Duodenal mucosa (tissue), 2 donors: ENCODE data around the gene C1orf174.

Experiments used
- H3K27ac ChIP-seq: one replicate; pipeline ENCODE4 v1.7.0; 2013; ENCODE audit warnings: low read depth, low read length
- H3K27me3 ChIP-seq, 2 donors: one replicate each; pipeline ENCODE4 v1.7.0; 2013; ENCODE audit warnings: low read length in 2 of 2, control low read depth in 1 of 2; ENCODE audit not compliant: insufficient read depth in 2 of 2, control insufficient read depth in 1 of 2
- H3K36me3 ChIP-seq, 2 donors: one replicate each; pipeline ENCODE4 v1.7.0; 2013; ENCODE audit warnings: low read length in 2 of 2, control low read depth in 1 of 2; ENCODE audit not compliant: insufficient read depth in 2 of 2, control insufficient read depth in 1 of 2
- H3K4me1 ChIP-seq, 2 donors: one replicate each; pipeline ENCODE4 v1.7.0; 2013; ENCODE audit warnings: low read length in 2 of 2, control low read depth in 1 of 2; ENCODE audit not compliant: insufficient read depth in 2 of 2, control insufficient read depth in 1 of 2
- H3K4me3 ChIP-seq, 2 donors: one replicate each; pipeline ENCODE4 v1.7.0; 2013; ENCODE audit warnings: low read length in 2 of 2, low read depth in 1 of 2
- H3K9ac ChIP-seq, 2 donors: one replicate each; pipeline ENCODE4 v1.7.0; 2013; ENCODE audit warnings: low read length in 2 of 2, low read depth in 1 of 2
- H3K9me3 ChIP-seq, 2 donors: one replicate each; pipeline ENCODE4 v1.7.0; 2013; ENCODE audit warnings: low read length in 2 of 2, control low read depth in 1 of 2; ENCODE audit not compliant: control insufficient read depth in 1 of 2

The C1orf174 gene

GRCh38 chr1:3885611-3886010, 14.5 kb downstream of the C1orf174 start:
- no peak overlapping the region for H3K27ac ChIP-seq
- no peaks in the 10 kb centered on the region for H3K9me3 ChIP-seq
- no peak overlapping the region for H3K9ac ChIP-seq
- H3K36me3 ChIP-seq = peaks cover 11 to 59% of the 10 kb centered on the region in 2 donors
- H3K4me1 ChIP-seq = peaks cover 0 to 2% of the 10 kb centered on the region in 2 donors
- H3K27me3 ChIP-seq = no peaks in the 10 kb centered on the region
- H3K4me3 ChIP-seq = no peak overlapping the region

GRCh38 chr1:3884966-3885365, 15.1 kb downstream of the C1orf174 start:
- Histone ChIP-seq H3K9ac (no peak overlapping the region), H3K27me3 (no peaks in the 10 kb centered on the region), H3K4me3 (no peak overlapping the region), H3K9me3 (no peaks in the 10 kb centered on the region), H3K4me1 (no peaks in the 10 kb centered on the region), H3K27ac (no peak overlapping the region), H3K36me3 (peaks cover 14 to 59% of the 10 kb centered on the region in 2 donors)

- H3K27me3 ChIP-seq = no peaks in the 10 kb centered on the region
- H3K27ac ChIP-seq = no peak overlapping the region
- H3K4me3 ChIP-seq = no peak overlapping the region
- H3K36me3 ChIP-seq = peaks cover 25 to 68% of the 10 kb centered on the region in 2 donors
- no peak overlapping the region for H3K9ac ChIP-seq
- H3K9me3 ChIP-seq = peaks cover 10 to 13% of the 10 kb centered on the region in 2 donors
- H3K4me1 ChIP-seq = no peaks in the 10 kb centered on the region
Measured at GRCh38 chr1:3883194-3883925, 16.7 kb downstream of the C1orf174 start.

- no peak overlapping the region for H3K9ac ChIP-seq
- no peak overlapping the region for H3K4me3 ChIP-seq
- peaks cover 26 to 68% of the 10 kb centered on the region in 2 donors for H3K36me3 ChIP-seq
- no peak overlapping the region for H3K27ac ChIP-seq
- peaks cover 11 to 13% of the 10 kb centered on the region in 2 donors for H3K9me3 ChIP-seq
- no peaks in the 10 kb centered on the region for H3K4me1 ChIP-seq
- no peaks in the 10 kb centered on the region for H3K27me3 ChIP-seq
Measured at GRCh38 chr1:3881193-3881480, 18.9 kb downstream of the C1orf174 start.

- Histone ChIP-seq H3K9me3 (peaks cover 11 to 13% of the 10 kb centered on the region in 2 donors), H3K4me1 (no peaks in the 10 kb centered on the region), H3K27ac (no peak overlapping the region), H3K27me3 (no peaks in the 10 kb centered on the region), H3K9ac (no peak overlapping the region), H3K4me3 (no peak overlapping the region), H3K36me3 (peaks cover 24 to 67% of the 10 kb centered on the region in 2 donors)
Measured at GRCh38 chr1:3880429-3881192, 19.5 kb downstream of the C1orf174 start.

GRCh38 chr1:3879787-3880428, 20.2 kb downstream of the C1orf174 start:
- Histone ChIP-seq H3K9me3 (peaks cover 11 to 13% of the 10 kb centered on the region in 2 donors), H3K27ac (no peak overlapping the region), H3K36me3 (peaks cover 27 to 67% of the 10 kb centered on the region in 2 donors), H3K4me1 (no peaks in the 10 kb centered on the region), H3K4me3 (no peak overlapping the region), H3K9ac (no peak overlapping the region), H3K27me3 (no peaks in the 10 kb centered on the region)

GRCh38 chr1:3879099-3879498, 21.0 kb downstream of the C1orf174 start:
- peaks cover 11 to 13% of the 10 kb centered on the region in 2 donors for H3K9me3 ChIP-seq

GRCh38 chr1:3876716-3877115, 23.4 kb downstream of the C1orf174 start:
- H3K27ac ChIP-seq = no peak overlapping the region
- peaks cover 11 to 13% of the 10 kb centered on the region in 2 donors for H3K9me3 ChIP-seq
- peaks cover 32 to 73% of the 10 kb centered on the region in 2 donors for H3K36me3 ChIP-seq
- no peak overlapping the region for H3K4me3 ChIP-seq
- no peaks in the 10 kb centered on the region for H3K27me3 ChIP-seq
- H3K4me1 ChIP-seq = no peaks in the 10 kb centered on the region
- no peak overlapping the region for H3K9ac ChIP-seq

More at GRCh38 chr1:3879099-3879498, 21.0 kb downstream of the C1orf174 start:
- no peak overlapping the region for H3K27ac ChIP-seq
- H3K9ac ChIP-seq = no peak overlapping the region
- no peak overlapping the region for H3K4me3 ChIP-seq
- H3K27me3 ChIP-seq = no peaks in the 10 kb centered on the region
- peaks cover 33 to 65% of the 10 kb centered on the region in 2 donors for H3K36me3 ChIP-seq
- no peaks in the 10 kb centered on the region for H3K4me1 ChIP-seq

GRCh38 chr1:3874736-3875135, 25.3 kb downstream of the C1orf174 start:
- H3K4me1 ChIP-seq = peaks cover 6 to 12% of the 10 kb centered on the region in 2 donors
- no peak overlapping the region for H3K4me3 ChIP-seq
- no peaks in the 10 kb centered on the region for H3K27me3 ChIP-seq
- H3K9me3 ChIP-seq = peaks cover 11 to 13% of the 10 kb centered on the region in 2 donors
- no peak overlapping the region for H3K27ac ChIP-seq
- H3K9ac ChIP-seq = no peak overlapping the region
- H3K36me3 ChIP-seq = peaks cover 32 to 73% of the 10 kb centered on the region in 2 donors

GRCh38 chr1:3872546-3872945, 27.5 kb downstream of the C1orf174 start:
- Histone ChIP-seq H3K27me3 (no peaks in the 10 kb centered on the region), H3K4me3 (no peak overlapping the region), H3K9me3 (no peaks in the 10 kb centered on the region), H3K9ac (no peak overlapping the region), H3K36me3 (peaks cover 25 to 69% of the 10 kb centered on the region in 2 donors), H3K27ac (no peak overlapping the region), H3K4me1 (peaks cover 10 to 21% of the 10 kb centered on the region in 2 donors)
